AG04450 (cell line): ENCODE measurements around the gene IL1RAPL1. TPM values are rescaled to one million over a fixed set of nuclear protein-coding genes. Genes with fewer than 3 reads are reported as not detected.

Experiments used
- CTCF ChIA-PET: fragments of 300-600, 350-600 bp; formaldehyde crosslinking; extraction: SDS; loops from one replicate; lab custom pipeline; 2022; ENCODE audit warnings: antibody characterized with exemption, inconsistent platforms; lab: Charles Lee
- POLR2A ChIA-PET: fragments of 350-600 bp; formaldehyde crosslinking; extraction: SDS; loops from one replicate; lab custom pipeline; 2021; ENCODE audit warnings: antibody characterized with exemption, inconsistent platforms; lab: Yijun Ruan, JAX
- DNase-seq: peaks from one replicate; pipeline ENCODE4 v3.0.0-alpha.2; 2011; ENCODE audit warnings: low read depth, low spot score
- H3K27ac ChIP-seq: one replicate; pipeline ENCODE4 v1.5.1; 2012; ENCODE audit warnings: low read depth, low read length, control low read depth
- H3K27me3 ChIP-seq: one replicate; pipeline ENCODE4 v1.6.0; 2012; ENCODE audit warnings: low read length; ENCODE audit not compliant: control insufficient read depth, insufficient read depth
- H3K4me3 ChIP-seq: 2 replicates; pipeline ENCODE4 v1.5.1; 2011; ENCODE audit warnings: mild to moderate bottlenecking, low read depth, low read length, control low read depth
- H3K9me3 ChIP-seq: 2 replicates; pipeline ENCODE4 v1.5.1; 2012; ENCODE audit warnings: low read length; ENCODE audit not compliant: control insufficient read depth, insufficient read depth
- CTCF ChIP-seq: IDR thresholded peaks from 2 replicates; pipeline ENCODE4 v1.5.1; 2011; ENCODE audit warnings: low read depth, low read length, control low read depth, inconsistent platforms
- polyA plus RNA-seq: library from polyadenylated mRNA; depleted of rRNA; stranded (reverse); fragments of >200 nt; gene quantifications from 2 replicates; pipeline ENCODE4 v1.2.3, GENCODE V29; 2011

Gene IL1RAPL1
- polyA plus RNA-seq, 1 experiment = 0.93 TPM

GRCh38 chrX:29254515-29254914, 667.3 kb downstream of the IL1RAPL1 start:
- CTCF ChIA-PET = no interaction called here
- DNase-seq = no peak
- POLR2A ChIA-PET = no interaction called here
- no peak for TF ChIP-seq CTCF
- H3K4me3 ChIP-seq = no peak overlapping the region
- H3K27me3 ChIP-seq = no peaks in the 10 kb centered on the region
- H3K9me3 ChIP-seq = no peaks in the 10 kb centered on the region
- H3K27ac ChIP-seq = no peak overlapping the region

GRCh38 chrX:29257521-29257920, 670.3 kb downstream of the IL1RAPL1 start:
- Histone ChIP-seq H3K4me3 (no peak overlapping the region), H3K27ac (no peak overlapping the region), H3K27me3 (no peaks in the 10 kb centered on the region), H3K9me3 (no peaks in the 10 kb centered on the region)
- ChIA-PET POLR2A (no interaction called here), CTCF (no interaction called here)
- peak; percentile 6 for DNase-seq
- TF ChIP-seq CTCF = no peak

GRCh38 chrX:29269390-29269789, 682.1 kb downstream of the IL1RAPL1 start:
- Histone ChIP-seq H3K4me3 (no peak overlapping the region), H3K27ac (no peak overlapping the region), H3K27me3 (no peaks in the 10 kb centered on the region), H3K9me3 (no peaks in the 10 kb centered on the region)
- POLR2A ChIA-PET = no interaction called here
- DNase-seq = no peak
- CTCF ChIA-PET = interaction anchor here (0.7 kb wide), 1 partner anchor 209 kb away, joined by 3 read pairs; no protein-coding TSS in a partner anchor
- no peak for TF ChIP-seq CTCF

GRCh38 chrX:29274517-29274916, 687.3 kb downstream of the IL1RAPL1 start:
- no peaks in the 10 kb centered on the region for H3K9me3 ChIP-seq
- ChIA-PET CTCF (no interaction called here), POLR2A (no interaction called here)
- no peak for DNase-seq
- H3K27ac ChIP-seq = no peak overlapping the region
- H3K27me3 ChIP-seq = no peaks in the 10 kb centered on the region
- no peak for TF ChIP-seq CTCF
- no peak overlapping the region for H3K4me3 ChIP-seq

- POLR2A ChIA-PET = no interaction called here
- TF ChIP-seq CTCF = no peak
- H3K27me3 ChIP-seq = no peaks in the 10 kb centered on the region
Measured at GRCh38 chrX:29275928-29276327, 688.7 kb downstream of the IL1RAPL1 start.

More at GRCh38 chrX:29275928-29276327, 688.7 kb downstream of the IL1RAPL1 start:
- no peak overlapping the region for H3K27ac ChIP-seq
- H3K9me3 ChIP-seq = no peaks in the 10 kb centered on the region
- no peak overlapping the region for H3K4me3 ChIP-seq
- no peak for DNase-seq
- CTCF ChIA-PET = interaction anchor here (0.6 kb wide), 1 partner anchor 8 kb away, joined by 3 read pairs; no protein-coding TSS in a partner anchor
